GM23338 (cell line): ENCODE results near the gene CAMTA1. TPM values are rescaled to one million over a fixed set of nuclear protein-coding genes. Genes with fewer than 3 reads are reported as not detected.

ENCODE experiments used
- ATAC-seq: fragments of 200-7000 bp; cut with Tn5 transposase; 3 replicates; pipeline ENCODE4 v1.9.1; 2020
- DNase-seq: peaks from one replicate; pipeline ENCODE4 v3.0.0-alpha.2; 2015; ENCODE audit warnings: low spot score
- H2AFZ ChIP-seq: fragments of 200-600 bp; sonication (generic); 2 replicates; pipeline ENCODE4 v1.8.0; 2016; ENCODE audit warnings: antibody characterized with exemption, mild to moderate bottlenecking, moderate library complexity
- H3F3A ChIP-seq: fragments of 200-600 bp; sonication (generic); replicated peaks from 2 replicates; pipeline ENCODE4 v1.8.0; 2017; ENCODE audit warnings: antibody characterized with exemption, mixed run types, low read depth
- H3K27ac ChIP-seq: fragments of 200-600 bp; sonication (generic); 2 replicates; pipeline ENCODE4 v1.6.1; 2016; ENCODE audit warnings: low read depth
- H3K27me3 ChIP-seq: fragments of 200-600 bp; sonication (generic); 2 replicates; pipeline ENCODE4 v1.8.0; 2016; ENCODE audit warnings: mild to moderate bottlenecking, mixed run types, moderate library complexity; ENCODE audit not compliant: insufficient read depth
- H3K36me3 ChIP-seq: fragments of 200-600 bp; sonication (generic); 2 replicates; pipeline ENCODE4 v1.8.0; 2016; ENCODE audit warnings: mild to moderate bottlenecking; ENCODE audit not compliant: insufficient read depth
- H3K4me1 ChIP-seq: fragments of 200-600 bp; sonication (generic); 2 replicates; pipeline ENCODE4 v1.8.0; 2016; ENCODE audit warnings: mild to moderate bottlenecking, moderate library complexity; ENCODE audit not compliant: insufficient read depth
- H3K4me2 ChIP-seq: fragments of 200-600 bp; sonication (generic); 2 replicates; pipeline ENCODE4 v1.7.1; 2017; ENCODE audit warnings: mixed run types
- H3K4me3 ChIP-seq: fragments of 200-600 bp; sonication (generic); 2 replicates; pipeline ENCODE4 v1.6.1; 2016; ENCODE audit warnings: mixed run types
- H3K79me2 ChIP-seq: fragments of 200-600 bp; sonication (generic); replicated peaks from 2 replicates; pipeline ENCODE4 v1.8.0; 2017; ENCODE audit warnings: mild to moderate bottlenecking; ENCODE audit not compliant: insufficient read depth
- H3K9me2 ChIP-seq: fragments of 200-600 bp; sonication (generic); 2 replicates; pipeline ENCODE4 v1.8.0; 2017; ENCODE audit not compliant: insufficient read depth
- H4K20me1 ChIP-seq: fragments of 200-600 bp; sonication (generic); replicated peaks from 2 replicates; pipeline ENCODE4 v1.8.0; 2017; ENCODE audit warnings: mild to moderate bottlenecking; ENCODE audit not compliant: insufficient read depth
- H3K27ac Mint-ChIP-seq: 2 replicates; pipeline ENCODE4 v1.8.0; 2020; ENCODE audit warnings: inconsistent platforms, mild to moderate bottlenecking, moderate library complexity, mixed read lengths
- H3K27me3 Mint-ChIP-seq: 3 replicates; pipeline ENCODE4 v1.8.0; 2022; ENCODE audit warnings: low read depth, mild to moderate bottlenecking, moderate library complexity, mixed read lengths, inconsistent platforms; ENCODE audit not compliant: insufficient read depth, poor library complexity
- H3K36me3 Mint-ChIP-seq: 3 replicates; pipeline ENCODE4 v1.8.0; 2021; ENCODE audit warnings: low read depth, mild to moderate bottlenecking, inconsistent platforms, moderate library complexity, mixed read lengths
- H3K4me1 Mint-ChIP-seq: 3 replicates; pipeline ENCODE4 v1.8.0; 2020; ENCODE audit warnings: mild to moderate bottlenecking, inconsistent platforms, mixed read lengths
- H3K4me3 Mint-ChIP-seq: 3 replicates; pipeline ENCODE4 v1.8.0; 2021; ENCODE audit warnings: moderate library complexity, mild to moderate bottlenecking, inconsistent platforms, mixed read lengths
- H3K9me3 Mint-ChIP-seq: 3 replicates; pipeline ENCODE4 v1.8.0; 2020; ENCODE audit warnings: moderate library complexity, mild to moderate bottlenecking, inconsistent platforms, mixed read lengths
- CREB1 ChIP-seq: fragments of 250-450 bp; sonication (Bioruptor Pico); IDR thresholded peaks from 2 replicates; pipeline ENCODE4 v1.5.0; 2020; ENCODE audit warnings: low read depth, mild to moderate bottlenecking, moderate library complexity
- CTCF ChIP-seq, 2 experiments: fragments of 200-600 bp in 1 of 2; sonication (generic) in 1 of 2; conservative IDR thresholded peaks; 2 replicates each; pipeline versions ENCODE4 v1.5.1 to v1.6.1; 2016 to 2017; ENCODE audit warnings: antibody characterized with exemption in 2 of 2, low read depth in 2 of 2, mild to moderate bottlenecking in 2 of 2, moderate library complexity in 1 of 2
- EZH2 ChIP-seq: fragments of 200-600 bp; sonication (generic); IDR thresholded peaks from one replicate; pipeline ENCODE4 v1.8.0; 2017; ENCODE audit warnings: antibody characterized with exemption, mild to moderate bottlenecking, low read depth; ENCODE audit not compliant: unreplicated experiment
- EZH2phosphoT487 ChIP-seq: fragments of 200-600 bp; sonication (generic); IDR thresholded peaks from one replicate; pipeline ENCODE4 v1.8.1; 2018; ENCODE audit warnings: antibody characterized with exemption; ENCODE audit not compliant: unreplicated experiment
- JUNB ChIP-seq: IDR thresholded peaks from one replicate; pipeline ENCODE4 v1.6.1; 2016; ENCODE audit warnings: antibody characterized with exemption; ENCODE audit not compliant: unreplicated experiment
- NANOG ChIP-seq: IDR thresholded peaks from 2 replicates; pipeline ENCODE4 v1.6.1; 2016; ENCODE audit warnings: antibody characterized with exemption, borderline replicate concordance
- POLR2AphosphoS5 ChIP-seq: IDR thresholded peaks from 2 replicates; pipeline ENCODE4 v1.6.1; 2016; ENCODE audit warnings: antibody characterized with exemption, low read depth
- REST ChIP-seq: IDR thresholded peaks from one replicate; pipeline ENCODE4 v1.6.1; 2018; ENCODE audit warnings: antibody characterized with exemption; ENCODE audit not compliant: unreplicated experiment
- STAT1 ChIP-seq: IDR thresholded peaks from one replicate; pipeline ENCODE4 v1.6.1; 2016; ENCODE audit warnings: antibody characterized with exemption; ENCODE audit not compliant: unreplicated experiment
- ZNF331 ChIP-seq: fragments of 250-450 bp; sonication (Bioruptor Pico); IDR thresholded peaks from 2 replicates; pipeline ENCODE4 v1.5.0; 2020; ENCODE audit warnings: low read depth, mild to moderate bottlenecking, moderate library complexity
- polyA plus RNA-seq: library from polyadenylated mRNA; unstranded; fragments of >200 nt; fragmentation: Nextera tagmentation; extraction: Ambion mirVana; gene quantifications from 2 replicates; pipeline ENCODE4 v1.2.1, GENCODE V29; 2016
- total RNA-seq: library from RNA; depleted of rRNA; stranded (reverse); fragments of >200 nt; shearing (Covaris generic); gene quantifications from 2 replicates; pipeline ENCODE4 v1.2.3, GENCODE V29; 2014
- TF ChIP-seq, protein P1 (sequence below): IDR thresholded peaks from 2 replicates; pipeline ENCODE4 v1.6.1; 2016; ENCODE audit warnings: antibody characterized with exemption

CAMTA1 gene
- total and polyA plus RNA-seq, 2 experiments from 2014 or later, result 115 to 519 TPM

DNA sequence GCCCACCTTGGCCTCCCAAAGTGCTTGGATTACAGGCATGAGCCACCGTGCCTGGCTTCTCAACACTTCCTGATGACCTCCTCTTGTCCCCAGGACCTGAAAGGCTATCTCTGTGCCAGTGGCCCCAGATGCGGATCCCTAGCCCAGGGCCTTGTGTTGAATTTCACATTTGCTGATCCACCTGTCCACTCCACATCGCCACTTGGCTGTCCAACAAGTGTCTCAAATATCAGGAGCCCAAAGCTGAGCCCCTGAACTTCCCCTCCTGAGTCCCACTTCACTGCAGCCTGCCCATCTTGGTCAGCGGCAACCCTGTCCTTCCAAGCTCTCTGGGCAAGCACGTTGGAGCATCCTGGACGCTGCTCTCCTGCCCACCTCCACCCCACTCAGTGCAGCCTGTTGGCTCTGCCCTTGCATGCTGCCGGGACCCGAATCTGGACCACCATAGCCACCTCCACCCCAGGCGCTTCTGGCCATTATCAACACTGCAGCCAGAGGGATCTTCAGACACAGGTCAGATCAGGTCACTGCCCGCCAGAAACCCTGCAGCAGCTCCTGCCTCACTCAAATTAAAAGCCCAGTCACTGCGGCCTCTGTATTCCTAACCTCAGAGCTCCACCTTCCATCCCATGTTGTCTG, 633.3 kb downstream of the CAMTA1 start:
- H3K27ac Mint-ChIP-seq, result no peak overlapping the region
- Histone ChIP-seq H3K9me2 (no peaks in the 10 kb centered on the region), H3F3A (no peaks in the 10 kb centered on the region), H3K4me3 (no peak overlapping the region), H3K4me1 (no peaks in the 10 kb centered on the region), H3K27ac (no peak overlapping the region), H3K4me2 (no peak overlapping the region), H3K79me2 (no peaks in the 10 kb centered on the region), H2AFZ (no peak overlapping the region), H3K36me3 (no peaks in the 10 kb centered on the region), H4K20me1 (no peaks in the 10 kb centered on the region), H3K27me3 (no peaks in the 10 kb centered on the region)
- H3K36me3 Mint-ChIP-seq, result peaks cover 29% of the 10 kb centered on the region
- peaks cover 2% of the 10 kb centered on the region; the same call in 2 of the 3 replicates for H3K4me1 Mint-ChIP-seq
- no peak for TF ChIP-seq REST
- TF ChIP-seq POLR2AphosphoS5, result no peak
- no peak for TF ChIP-seq NANOG
- TF ChIP-seq EZH2phosphoT487, result no peak
- no peak for TF ChIP-seq CREB1 (CRISPR knock-in tag)
- TF ChIP-seq, protein P1, sequence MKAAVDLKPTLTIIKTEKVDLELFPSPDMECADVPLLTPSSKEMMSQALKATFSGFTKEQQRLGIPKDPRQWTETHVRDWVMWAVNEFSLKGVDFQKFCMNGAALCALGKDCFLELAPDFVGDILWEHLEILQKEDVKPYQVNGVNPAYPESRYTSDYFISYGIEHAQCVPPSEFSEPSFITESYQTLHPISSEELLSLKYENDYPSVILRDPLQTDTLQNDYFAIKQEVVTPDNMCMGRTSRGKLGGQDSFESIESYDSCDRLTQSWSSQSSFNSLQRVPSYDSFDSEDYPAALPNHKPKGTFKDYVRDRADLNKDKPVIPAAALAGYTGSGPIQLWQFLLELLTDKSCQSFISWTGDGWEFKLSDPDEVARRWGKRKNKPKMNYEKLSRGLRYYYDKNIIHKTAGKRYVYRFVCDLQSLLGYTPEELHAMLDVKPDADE, result no peak
- TF ChIP-seq ZNF331, result no peak
- no peak for TF ChIP-seq STAT1
- no peak for TF ChIP-seq JUNB
- TF ChIP-seq CTCF (conservative IDR thresholded peaks at IDR 0.05; ENCODE audit: low read depth in 2 of 2), result no peak
- no peak for TF ChIP-seq EZH2
- H3K9me3 Mint-ChIP-seq, result peaks cover 44% of the 10 kb centered on the region
- no peak for DNase-seq
- H3K27me3 Mint-ChIP-seq, result peaks cover 3% of the 10 kb centered on the region
- H3K4me3 Mint-ChIP-seq, result no peak overlapping the region
- no peak for ATAC-seq
